DND-41 (cell line): Measurements from ENCODE around the gene CACNA1E.

Experiments
- ATAC-seq: fragments of 200-7000 bp; cut with Tn5 transposase; 3 replicates; pipeline ENCODE4 v1.9.1; 2021; ENCODE audit warnings: low read depth; ENCODE audit not compliant: insufficient read depth
- DNase-seq: peaks from one replicate; pipeline ENCODE4 v3.0.0-alpha.2; 2020
- H2AFZ ChIP-seq: 2 replicates; pipeline ENCODE4 v1.6.0; 2012; ENCODE audit warnings: low read depth, low read length
- H3K27ac ChIP-seq: 2 replicates; pipeline ENCODE4 v1.5.1; 2012; ENCODE audit warnings: low read length, inconsistent platforms
- H3K27me3 ChIP-seq: fragments of 200-600 bp; sonication (generic); 2 replicates; pipeline ENCODE4 v1.6.0; 2012; ENCODE audit warnings: low read length, mild to moderate bottlenecking, inconsistent platforms; ENCODE audit not compliant: insufficient read depth, poor library complexity
- H3K36me3 ChIP-seq: 2 replicates; pipeline ENCODE4 v1.5.1; 2012; ENCODE audit warnings: low read length, inconsistent platforms; ENCODE audit not compliant: insufficient read depth
- H3K4me1 ChIP-seq: 2 replicates; pipeline ENCODE4 v1.5.1; 2012; ENCODE audit warnings: mild to moderate bottlenecking, low read length; ENCODE audit not compliant: insufficient read depth
- H3K4me2 ChIP-seq: 2 replicates; pipeline ENCODE4 v1.6.0; 2012; ENCODE audit warnings: mild to moderate bottlenecking, moderate library complexity, low read length, inconsistent platforms; ENCODE audit not compliant: insufficient read depth
- H3K4me3 ChIP-seq, 2 experiments: fragments of 200-600 bp in 1 of 2; shearing (Covaris generic) in 1 of 2; 2 replicates each; pipeline ENCODE4 v1.5.1; 2012 to 2016; ENCODE audit warnings: inconsistent platforms in 2 of 2, low read length in 2 of 2, mild to moderate bottlenecking in 2 of 2, low read depth in 1 of 2, moderate library complexity in 1 of 2
- H3K79me2 ChIP-seq: 2 replicates; pipeline ENCODE4 v1.6.0; 2012; ENCODE audit warnings: low read length, inconsistent platforms; ENCODE audit not compliant: insufficient read depth
- H3K9ac ChIP-seq: 2 replicates; pipeline ENCODE4 v1.6.0; 2012; ENCODE audit warnings: low read depth, mild to moderate bottlenecking, inconsistent platforms, low read length, moderate library complexity
- H3K9me3 ChIP-seq: 2 replicates; pipeline ENCODE4 v1.5.1; 2012; ENCODE audit warnings: low read length, moderate library complexity, mild to moderate bottlenecking, inconsistent platforms; ENCODE audit not compliant: insufficient read depth, severe bottlenecking
- H4K20me1 ChIP-seq: 2 replicates; pipeline ENCODE4 v1.6.0; 2012; ENCODE audit warnings: low read length; ENCODE audit not compliant: insufficient read depth
- EZH2 ChIP-seq: IDR thresholded peaks from 3 replicates; pipeline ENCODE4 v1.6.1; 2012; ENCODE audit warnings: borderline replicate concordance, low read depth, mild to moderate bottlenecking, moderate library complexity, low read length, inconsistent platforms; ENCODE audit not compliant: severe bottlenecking
- TF ChIP-seq, protein P1 (sequence below): IDR thresholded peaks from 2 replicates; pipeline ENCODE4 v1.5.1; 2012; ENCODE audit warnings: borderline replicate concordance, low read length, moderate library complexity, mild to moderate bottlenecking; ENCODE audit not compliant: poor library complexity, severe bottlenecking; ENCODE audit errors: extremely low read depth

CACNA1E gene

DNA sequence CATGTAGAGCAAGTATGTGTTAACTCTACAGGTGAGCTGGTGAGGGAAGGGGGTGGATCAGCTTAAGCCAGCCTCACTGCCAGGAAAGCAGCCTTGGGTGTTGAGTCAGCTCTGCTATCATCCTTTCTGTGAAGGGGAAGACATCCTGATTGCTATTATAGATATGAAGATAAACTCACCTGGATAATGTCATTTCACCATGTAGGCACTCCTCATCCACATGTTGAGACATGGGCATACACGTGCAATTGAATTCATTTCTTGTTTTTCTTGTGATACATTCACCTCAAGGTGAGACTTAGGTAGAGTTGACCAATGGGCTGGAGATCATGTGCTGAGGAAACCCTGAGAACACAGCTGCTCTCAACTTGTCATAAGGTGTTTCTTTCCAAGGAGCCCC is 136.9 kb downstream of the CACNA1E start:
- TF ChIP-seq, protein P1, sequence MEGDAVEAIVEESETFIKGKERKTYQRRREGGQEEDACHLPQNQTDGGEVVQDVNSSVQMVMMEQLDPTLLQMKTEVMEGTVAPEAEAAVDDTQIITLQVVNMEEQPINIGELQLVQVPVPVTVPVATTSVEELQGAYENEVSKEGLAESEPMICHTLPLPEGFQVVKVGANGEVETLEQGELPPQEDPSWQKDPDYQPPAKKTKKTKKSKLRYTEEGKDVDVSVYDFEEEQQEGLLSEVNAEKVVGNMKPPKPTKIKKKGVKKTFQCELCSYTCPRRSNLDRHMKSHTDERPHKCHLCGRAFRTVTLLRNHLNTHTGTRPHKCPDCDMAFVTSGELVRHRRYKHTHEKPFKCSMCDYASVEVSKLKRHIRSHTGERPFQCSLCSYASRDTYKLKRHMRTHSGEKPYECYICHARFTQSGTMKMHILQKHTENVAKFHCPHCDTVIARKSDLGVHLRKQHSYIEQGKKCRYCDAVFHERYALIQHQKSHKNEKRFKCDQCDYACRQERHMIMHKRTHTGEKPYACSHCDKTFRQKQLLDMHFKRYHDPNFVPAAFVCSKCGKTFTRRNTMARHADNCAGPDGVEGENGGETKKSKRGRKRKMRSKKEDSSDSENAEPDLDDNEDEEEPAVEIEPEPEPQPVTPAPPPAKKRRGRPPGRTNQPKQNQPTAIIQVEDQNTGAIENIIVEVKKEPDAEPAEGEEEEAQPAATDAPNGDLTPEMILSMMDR: no peak
- TF ChIP-seq EZH2: no peak
- no peak overlapping the region for H3K4me2 ChIP-seq
- DNase-seq (no peak), ATAC-seq (no peak)
- H3K9ac ChIP-seq: no peak overlapping the region
- no peaks in the 10 kb centered on the region for H3K27me3 ChIP-seq
- no peaks in the 10 kb centered on the region for H3K36me3 ChIP-seq
- no peaks in the 10 kb centered on the region for H3K4me1 ChIP-seq
- H3K79me2 ChIP-seq: no peaks in the 10 kb centered on the region
- no peak overlapping the region for H2AFZ ChIP-seq
- H3K9me3 ChIP-seq: no peaks in the 10 kb centered on the region
- no peak overlapping the region for H3K4me3 ChIP-seq
- no peak overlapping the region for H3K27ac ChIP-seq
- no peaks in the 10 kb centered on the region for H4K20me1 ChIP-seq

DNA sequence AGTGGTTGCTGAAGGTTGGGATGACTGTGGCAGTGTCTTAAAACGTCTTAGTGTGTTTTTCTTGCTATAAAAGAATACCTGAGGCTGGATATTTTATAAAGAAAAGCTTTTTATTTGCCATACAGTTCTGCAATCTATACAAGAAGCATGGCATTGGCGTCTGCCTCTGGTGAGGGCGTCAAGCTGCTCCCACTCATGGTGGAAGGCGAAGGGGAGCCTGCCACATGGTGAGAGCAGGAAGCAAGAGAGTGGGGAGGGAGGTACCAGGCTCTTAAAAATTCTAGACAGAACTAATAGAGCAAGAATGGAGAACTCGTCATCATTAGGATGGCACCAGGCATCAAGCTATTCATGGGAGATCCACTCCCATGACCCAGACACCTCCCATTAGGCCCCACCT is 140.5 kb downstream of the CACNA1E start:
- H4K20me1 ChIP-seq: no peaks in the 10 kb centered on the region
- H3K4me2 ChIP-seq: no peak overlapping the region
- H3K4me3 ChIP-seq: no peak overlapping the region
- no peaks in the 10 kb centered on the region for H3K36me3 ChIP-seq
- H2AFZ ChIP-seq: no peak overlapping the region
- no peaks in the 10 kb centered on the region for H3K79me2 ChIP-seq
- no peak overlapping the region for H3K27ac ChIP-seq
- H3K9me3 ChIP-seq: no peaks in the 10 kb centered on the region
- no peak for TF ChIP-seq EZH2
- TF ChIP-seq, protein P1: no peak
- H3K4me1 ChIP-seq: no peaks in the 10 kb centered on the region
- ATAC-seq: no peak
- H3K27me3 ChIP-seq: peaks cover 11% of the 10 kb centered on the region
- no peak for DNase-seq
- no peak overlapping the region for H3K9ac ChIP-seq

DNA sequence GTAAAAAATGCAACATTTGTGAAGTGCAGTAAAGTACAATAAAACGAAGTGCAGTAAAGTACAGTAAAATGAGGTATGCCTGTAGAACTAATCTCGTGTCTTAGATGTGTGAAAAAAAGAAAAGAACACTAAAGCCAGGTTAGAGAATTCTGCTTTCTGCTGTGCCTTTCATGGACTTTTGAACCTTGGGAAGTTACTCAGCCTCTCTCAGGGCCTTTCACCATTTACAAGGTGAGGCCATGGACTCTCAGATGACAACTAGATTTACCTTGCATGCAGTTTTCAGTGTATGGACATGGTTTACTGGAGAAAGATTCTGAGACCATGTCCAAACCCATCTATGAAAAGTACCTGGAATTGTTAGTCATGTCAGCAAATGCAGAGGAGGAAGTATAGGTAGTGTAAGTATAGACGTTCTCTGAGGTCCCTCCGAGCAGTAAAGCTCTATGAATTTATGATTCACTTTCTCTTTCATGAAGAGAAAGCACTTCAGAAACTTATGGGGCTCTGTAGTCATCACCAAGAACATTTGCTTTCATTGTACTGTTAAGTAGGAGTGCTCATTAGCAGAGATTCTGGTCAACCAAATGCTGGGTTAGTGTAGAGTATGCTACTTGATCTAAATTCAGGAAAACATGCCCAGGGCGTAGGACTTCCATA is 143.1 kb downstream of the CACNA1E start:
- ATAC-seq: no peak
- Histone ChIP-seq H2AFZ (no peak overlapping the region), H3K27me3 (peaks cover 31% of the 10 kb centered on the region), H3K36me3 (no peaks in the 10 kb centered on the region), H3K9me3 (no peaks in the 10 kb centered on the region), H3K4me1 (no peaks in the 10 kb centered on the region), H3K27ac (no peak overlapping the region), H3K4me2 (no peak overlapping the region), H3K4me3 (no peak overlapping the region), H3K79me2 (no peaks in the 10 kb centered on the region), H3K9ac (no peak overlapping the region), H4K20me1 (no peaks in the 10 kb centered on the region)
- TF ChIP-seq EZH2: no peak
- TF ChIP-seq, protein P1: no peak
- no peak for DNase-seq
